T-helper 2 cell (primary cell): ENCODE measurements around the gene DPF3.

ENCODE experiments used
- DNase-seq, 5 experiments: peaks; one replicate each; pipeline versions ENCODE4 v3.0.0 to v3.0.0-alpha.2; 2012 to 2022

The DPF3 gene

GRCh38 chr14:72591391-72591790 lies 302.5 kb downstream of the DPF3 start:
- no peak for DNase-seq

DNA sequence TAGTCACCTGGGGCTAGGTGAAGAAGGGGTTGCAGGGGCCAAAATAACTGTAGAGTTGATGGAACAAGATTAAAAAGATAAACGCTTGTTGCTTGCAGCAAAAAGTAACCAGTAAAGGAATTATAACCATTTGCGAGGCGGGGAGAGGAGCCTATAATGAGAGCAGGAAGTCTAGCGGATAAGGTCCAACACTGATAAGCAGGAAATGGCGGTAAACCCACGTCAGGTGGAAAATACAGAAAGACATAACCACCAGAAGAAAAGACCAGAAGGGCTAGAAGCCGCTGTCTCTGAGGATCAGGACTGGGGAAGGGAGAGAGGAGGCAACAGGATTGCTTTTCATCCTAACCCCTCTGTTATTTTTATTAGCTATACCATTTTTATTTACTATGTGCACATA lies 303.3 kb downstream of the DPF3 start:
- DNase-seq: peak in 2 of 5 experiments; percentile 19 to 59

- no peak for DNase-seq
Observed at GRCh38 chr14:72589652-72590051, 304.2 kb downstream of the DPF3 start.

- no peak for DNase-seq
Observed at GRCh38 chr14:72588521-72588920, 305.4 kb downstream of the DPF3 start.

GRCh38 chr14:72583316-72584272 lies 310.3 kb downstream of the DPF3 start:
- no peak for DNase-seq

DNA sequence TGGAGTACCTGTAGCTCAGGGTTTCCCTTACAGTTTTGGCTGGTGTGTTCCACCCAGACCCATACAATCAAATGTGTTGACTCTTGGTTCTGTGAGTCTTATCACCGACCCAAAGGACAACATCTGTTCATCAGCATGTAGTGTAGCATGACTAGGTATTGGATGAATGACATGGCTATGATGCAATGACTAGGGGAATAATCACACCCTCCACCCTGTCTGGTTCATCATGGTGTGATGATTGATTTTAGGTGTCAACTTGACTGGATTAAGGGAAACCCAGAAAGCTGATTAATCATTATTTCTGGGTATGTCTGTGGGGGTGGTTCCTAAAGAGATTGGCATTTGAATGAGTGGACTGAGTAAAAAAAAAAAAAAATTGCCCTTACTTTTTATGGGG lies 311.3 kb downstream of the DPF3 start:
- DNase-seq: no peak

- DNase-seq: no peak
Observed at GRCh38 chr14:72578514-72578913, 315.4 kb downstream of the DPF3 start.

GRCh38 chr14:72577521-72577920 lies 316.4 kb downstream of the DPF3 start:
- no peak for DNase-seq

GRCh38 chr14:72576258-72576657 lies 317.6 kb downstream of the DPF3 start:
- no peak for DNase-seq

GRCh38 chr14:72574715-72575114 lies 319.2 kb downstream of the DPF3 start:
- no peak for DNase-seq

- no peak for DNase-seq
Observed at GRCh38 chr14:72573725-72574417, 320.0 kb downstream of the DPF3 start.
